Measurements from ENCODE around the gene TWIST1. TPM values are rescaled to one million over a fixed set of nuclear protein-coding genes. Genes with fewer than 3 reads are reported as not detected.

TWIST1 gene
- total RNA-seq, 1 experiment from 2014 or later, result 15.7 TPM

DNA sequence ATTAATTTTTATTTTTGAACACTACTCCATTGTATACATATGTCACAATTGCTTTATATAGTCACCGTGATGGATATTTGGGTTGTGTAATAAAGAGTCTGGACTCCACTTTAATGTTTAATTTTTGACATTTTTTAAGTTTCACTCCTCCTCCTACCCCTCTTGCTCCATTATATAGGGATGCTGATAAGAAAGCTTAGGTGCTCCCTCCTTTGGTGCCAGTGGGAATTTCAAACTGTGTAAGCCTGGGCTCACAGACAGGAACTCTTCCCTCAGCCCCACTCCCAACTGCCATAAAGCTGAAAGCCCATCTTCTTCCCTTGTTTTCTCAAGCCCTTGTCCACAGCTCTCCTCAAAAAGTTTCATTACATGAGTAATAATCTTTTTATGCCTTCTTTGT is 47.6 kb downstream of the TWIST1 start:
- CTCF ChIA-PET, result interaction anchor here (0.5 kb wide), 1 partner anchor 44 kb away, joined by 3 read pairs; no protein-coding TSS in a partner anchor

DNA sequence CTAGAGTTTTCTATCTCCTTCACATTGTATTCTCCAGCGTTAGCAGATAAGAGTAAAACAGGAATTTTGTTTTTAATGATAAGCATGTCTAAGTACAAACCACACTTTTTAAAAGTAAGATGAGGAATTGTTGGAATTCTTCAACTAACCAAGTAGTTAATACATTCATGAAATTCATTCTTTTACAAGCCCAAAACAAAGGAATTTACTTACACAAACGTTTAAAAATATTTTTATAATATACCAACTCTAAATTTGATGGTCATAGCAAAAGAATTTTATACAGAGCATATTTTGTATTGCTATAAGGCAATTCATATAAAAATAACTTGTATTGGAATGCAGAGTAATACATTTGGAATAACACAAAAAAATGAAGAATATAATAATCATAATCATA is 51.3 kb downstream of the TWIST1 start:
- Histone ChIP-seq H3K4me2 (ENCODE audit: low read length) (no peak overlapping the region), H3F3A (ENCODE audit: low read length, unreplicated experiment) (no peaks in the 10 kb centered on the region), H3K79me2 (ENCODE audit: low read length) (no peaks in the 10 kb centered on the region), H4K20me1 (ENCODE audit: low read length) (no peaks in the 10 kb centered on the region), H3K4me3 (ENCODE audit: low read length) (no peak overlapping the region), H3K9me3 (ENCODE audit: low read length) (no peaks in the 10 kb centered on the region), H3K9me2 (replicated peaks; ENCODE audit: low read length) (no peaks in the 10 kb centered on the region), H2AFZ (ENCODE audit: low read length) (no peak overlapping the region), H3K27me3 (ENCODE audit: low read length) (no peaks in the 10 kb centered on the region), H3K36me3 (ENCODE audit: low read depth, low read length) (no peaks in the 10 kb centered on the region), H3K27ac (ENCODE audit: low read length) (no peak overlapping the region), H3K4me1 (ENCODE audit: insufficient read depth, low read length) (peaks cover 5% of the 10 kb centered on the region), H3K9ac (ENCODE audit: low read length) (no peak overlapping the region)
- intact Hi-C loops (cut with micrococcal nuclease), result no loop called here
- DNase-seq (no peak), ATAC-seq (no peak)
- BruUV-seq (replicated peaks), result no TSS peak
- CTCF ChIA-PET, result no interaction called here
- POLR2A ChIA-PET (ENCODE audit: unreplicated experiment), result no interaction called here
- TF ChIP-seq EZH2 (IDR thresholded peaks at IDR 0.05; ENCODE audit: low read length, unreplicated experiment) (no peak), CTCF (conservative IDR thresholded peaks at IDR 0.05; ENCODE audit: low read depth, low read length) (no peak)

More for the DNA sequence above, 47.6 kb downstream of the TWIST1 start:
- POLR2A ChIA-PET (ENCODE audit: unreplicated experiment), result no interaction called here
- no TSS peak for BruUV-seq (replicated peaks)
- Histone ChIP-seq H3K79me2 (ENCODE audit: low read length) (no peaks in the 10 kb centered on the region), H3K27me3 (ENCODE audit: low read length) (no peaks in the 10 kb centered on the region), H2AFZ (ENCODE audit: low read length) (no peak overlapping the region), H3K27ac (ENCODE audit: low read length) (no peak overlapping the region), H3K9me2 (replicated peaks; ENCODE audit: low read length) (no peaks in the 10 kb centered on the region), H3K9ac (ENCODE audit: low read length) (no peak overlapping the region), H3K36me3 (ENCODE audit: low read depth, low read length) (no peaks in the 10 kb centered on the region), H3K4me2 (ENCODE audit: low read length) (no peak overlapping the region), H3K9me3 (ENCODE audit: low read length) (no peaks in the 10 kb centered on the region), H3K4me1 (ENCODE audit: insufficient read depth, low read length) (no peaks in the 10 kb centered on the region), H4K20me1 (ENCODE audit: low read length) (no peaks in the 10 kb centered on the region), H3K4me3 (ENCODE audit: low read length) (no peak overlapping the region), H3F3A (ENCODE audit: low read length, unreplicated experiment) (no peaks in the 10 kb centered on the region)
- TF ChIP-seq CTCF (conservative IDR thresholded peaks at IDR 0.05; ENCODE audit: low read depth, low read length) (peak; percentile 47), EZH2 (IDR thresholded peaks at IDR 0.05; ENCODE audit: low read length, unreplicated experiment) (no peak)
- intact Hi-C loops (cut with micrococcal nuclease), result no loop called here
- peak; percentile 42 for DNase-seq
- peak; percentile 48; the same call in 1 of the 2 replicates for ATAC-seq

Other genes with a start within 250 kb of the TWIST1 start
- not detected in 2 replicates for gene FERD3L, start 27.8 kb upstream of the TWIST1 start, total RNA-seq (2014; rRNA removed)

All from PC-3 (cell line).